HL-60 (cell line): Measurements from ENCODE around the gene NRF1.

Source experiments
- DNase-seq, 2 experiments: peaks; one replicate each; pipeline ENCODE4 v3.0.0-alpha.2; 2010 to 2020; ENCODE audit warnings: low read depth in 1 of 2, low spot score in 1 of 2
- H3K27ac ChIP-seq: fragments of 250-450 bp; sonication (Bioruptor Pico); replicated peaks from 2 replicates; pipeline ENCODE4 v1.5.1; 2020; ENCODE audit warnings: mild to moderate bottlenecking, moderate library complexity
- H3K27me3 ChIP-seq: fragments of 250-450 bp; sonication (Bioruptor Pico); 2 replicates; pipeline ENCODE4 v1.5.1; 2021; ENCODE audit warnings: mild to moderate bottlenecking, moderate library complexity; ENCODE audit not compliant: insufficient read depth, poor library complexity, severe bottlenecking
- H3K4me3 ChIP-seq: replicated peaks from 2 replicates; pipeline ENCODE4 v1.5.1; 2011; ENCODE audit warnings: mild to moderate bottlenecking, control low read depth, low read length; ENCODE audit not compliant: insufficient read depth
- GABPA ChIP-seq: IDR thresholded peaks from 2 replicates; pipeline ENCODE4 v1.6.1; 2012; ENCODE audit warnings: low read depth
- POLR2AphosphoS5 ChIP-seq: IDR thresholded peaks from 2 replicates; pipeline ENCODE4 v1.6.1; 2012; ENCODE audit warnings: low read depth
- REST ChIP-seq: IDR thresholded peaks from 2 replicates; pipeline ENCODE4 v1.6.1; 2012; ENCODE audit warnings: low read depth; ENCODE audit not compliant: insufficient replicate concordance
- SPI1 ChIP-seq: IDR thresholded peaks from 2 replicates; pipeline ENCODE4 v1.6.1; 2012; ENCODE audit warnings: low read depth, mild to moderate bottlenecking, borderline replicate concordance
- TF ChIP-seq, protein P1 (sequence below): IDR thresholded peaks from one replicate; pipeline ENCODE4 v1.5.1; 2011; ENCODE audit warnings: low read length, control low read depth, inconsistent platforms; ENCODE audit not compliant: insufficient read depth

The NRF1 gene

GRCh38 chr7:129650056-129650758 is 38.7 kb downstream of the NRF1 start:
- TF ChIP-seq, protein P1, sequence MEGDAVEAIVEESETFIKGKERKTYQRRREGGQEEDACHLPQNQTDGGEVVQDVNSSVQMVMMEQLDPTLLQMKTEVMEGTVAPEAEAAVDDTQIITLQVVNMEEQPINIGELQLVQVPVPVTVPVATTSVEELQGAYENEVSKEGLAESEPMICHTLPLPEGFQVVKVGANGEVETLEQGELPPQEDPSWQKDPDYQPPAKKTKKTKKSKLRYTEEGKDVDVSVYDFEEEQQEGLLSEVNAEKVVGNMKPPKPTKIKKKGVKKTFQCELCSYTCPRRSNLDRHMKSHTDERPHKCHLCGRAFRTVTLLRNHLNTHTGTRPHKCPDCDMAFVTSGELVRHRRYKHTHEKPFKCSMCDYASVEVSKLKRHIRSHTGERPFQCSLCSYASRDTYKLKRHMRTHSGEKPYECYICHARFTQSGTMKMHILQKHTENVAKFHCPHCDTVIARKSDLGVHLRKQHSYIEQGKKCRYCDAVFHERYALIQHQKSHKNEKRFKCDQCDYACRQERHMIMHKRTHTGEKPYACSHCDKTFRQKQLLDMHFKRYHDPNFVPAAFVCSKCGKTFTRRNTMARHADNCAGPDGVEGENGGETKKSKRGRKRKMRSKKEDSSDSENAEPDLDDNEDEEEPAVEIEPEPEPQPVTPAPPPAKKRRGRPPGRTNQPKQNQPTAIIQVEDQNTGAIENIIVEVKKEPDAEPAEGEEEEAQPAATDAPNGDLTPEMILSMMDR: no peak
- TF ChIP-seq POLR2AphosphoS5: no peak
- TF ChIP-seq GABPA: no peak
- TF ChIP-seq REST: no peak
- TF ChIP-seq SPI1: no peak
- Histone ChIP-seq H3K27ac (no peak overlapping the region), H3K4me3 (no peak overlapping the region), H3K27me3 (no peaks in the 10 kb centered on the region)
- DNase-seq: no peak

GRCh38 chr7:129652914-129653313 is 41.4 kb downstream of the NRF1 start:
- no peak for TF ChIP-seq POLR2AphosphoS5
- TF ChIP-seq GABPA: no peak
- TF ChIP-seq SPI1: no peak
- TF ChIP-seq, protein P1: no peak
- TF ChIP-seq REST: no peak
- no peaks in the 10 kb centered on the region for H3K27me3 ChIP-seq
- no peak overlapping the region for H3K27ac ChIP-seq
- no peak overlapping the region for H3K4me3 ChIP-seq
- DNase-seq: no peak

DNA sequence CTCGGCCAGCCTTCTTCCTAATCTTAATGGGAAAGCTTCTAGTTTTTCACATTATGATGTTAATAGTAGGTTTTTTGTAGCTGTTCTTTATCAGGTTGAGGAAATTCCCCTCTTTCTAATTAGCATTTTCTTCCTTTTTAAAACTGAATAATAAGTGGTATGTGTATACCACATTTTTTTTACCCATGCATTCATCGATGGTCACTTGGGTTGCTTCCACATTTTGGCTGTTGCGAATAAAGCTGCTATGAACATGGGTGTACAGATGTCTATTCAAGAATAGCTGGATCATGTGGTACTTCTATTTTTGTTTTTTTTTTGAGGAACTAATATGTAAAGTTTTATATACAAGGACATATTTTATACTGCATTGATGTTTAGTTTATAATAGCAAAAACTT is 44.3 kb downstream of the NRF1 start:
- no peak for DNase-seq
- no peaks in the 10 kb centered on the region for H3K27me3 ChIP-seq

More for the DNA sequence above, 44.3 kb downstream of the NRF1 start:
- no peak overlapping the region for H3K4me3 ChIP-seq
- no peak overlapping the region for H3K27ac ChIP-seq
- TF ChIP-seq POLR2AphosphoS5 (no peak), GABPA (no peak), REST (no peak), SPI1 (no peak)
- TF ChIP-seq, protein P1: no peak
